A549 (cell line): ENCODE measurements around the gene PNPLA7. TPM values are rescaled to one million over a fixed set of nuclear protein-coding genes. Genes with fewer than 3 reads are reported as not detected.
"Not testable (repeated sequence)": the region's sequence is repeated elsewhere in the genome, so short reads cannot be mapped to it uniquely, and the experiment has no call there.

ENCODE experiments used
- ATAC-seq, 2 experiments: fragments of 200-7000 bp in 1 of 2; fragments of >200 bp in 1 of 2; cut with Nextera tagmentation in 1 of 2; cut with Tn5 transposase in 1 of 2; 3 replicates each; pipeline versions ENCODE4 v1.8.0 to v1.9.1; 2018 to 2020; ENCODE audit warnings: mild to moderate bottlenecking in 1 of 2, moderate library complexity in 1 of 2
- CTCF ChIA-PET: fragments of 300-600 bp; sonication (Branson Sonifier 250); formaldehyde crosslinking; extraction: SDS; loops from one replicate; lab custom pipeline; 2021; ENCODE audit warnings: antibody characterized with exemption, inconsistent platforms; lab: Yijun Ruan, JAX
- POLR2A ChIA-PET: fragments of 350-600 bp; formaldehyde crosslinking; extraction: SDS; loops from one replicate; lab custom pipeline; 2021; ENCODE audit warnings: antibody characterized with exemption, inconsistent platforms; lab: Yijun Ruan, JAX
- DNase-seq, 2 experiments: peaks; one replicate each; pipeline versions ENCODE4 v3.0.0 to v3.0.0-alpha.2; 2011 to 2016; ENCODE audit warnings: low read depth in 1 of 2, low spot score in 1 of 2
- FAIRE-seq: peaks from 2 replicates; lab custom pipeline; 2011; peaks lifted over from hg19 to GRCh38; lab: Jason Lieb, UNC
- H3K27ac ChIP-seq, 2 experiments: fragments of >200 bp; sonication (Bioruptor Twin); formaldehyde crosslinking; 3 replicates each; pipeline ENCODE4 v1.5.1; 2016 to 2017
- H3K4me1 ChIP-seq: fragments of >200 bp; sonication (Bioruptor Twin); formaldehyde crosslinking; 3 replicates; pipeline ENCODE4 v1.6.1; 2016
- H3K4me2 ChIP-seq: fragments of >200 bp; sonication (Bioruptor Twin); formaldehyde crosslinking; 3 replicates; pipeline ENCODE4 v1.6.1; 2016
- H3K4me3 ChIP-seq: fragments of >200 bp; sonication (Bioruptor Twin); formaldehyde crosslinking; 3 replicates; pipeline ENCODE4 v1.5.1; 2016
- H3K9me3 ChIP-seq: fragments of >200 bp; sonication (Bioruptor Twin); formaldehyde crosslinking; 3 replicates; pipeline ENCODE4 v1.6.1; 2016
- ATOH8 ChIP-seq: fragments of 250-450 bp; sonication (Bioruptor Pico); IDR thresholded peaks from 2 replicates; pipeline ENCODE4 v1.5.0; 2020; ENCODE audit warnings: low read depth, mild to moderate bottlenecking, moderate library complexity
- CBX2 ChIP-seq: fragments of 200-600 bp; sonication (generic); IDR thresholded peaks from 2 replicates; pipeline ENCODE4 v1.6.1; 2016; ENCODE audit warnings: low read depth, mild to moderate bottlenecking, borderline replicate concordance
- CBX8 ChIP-seq: fragments of 200-600 bp; sonication (generic); IDR thresholded peaks from 2 replicates; pipeline ENCODE4 v1.6.1; 2016
- EHMT2 ChIP-seq: fragments of 200-600 bp; sonication (generic); IDR thresholded peaks from 2 replicates; pipeline ENCODE4 v1.6.1; 2016; ENCODE audit warnings: antibody characterized with exemption, low read depth, mild to moderate bottlenecking, moderate library complexity
- EP300 ChIP-seq, 2 experiments: fragments of >200 bp; sonication (Bioruptor Twin); formaldehyde crosslinking; IDR thresholded peaks; 2 replicates in 1 of 2; 3 replicates in 1 of 2; pipeline ENCODE4 v1.6.1; 2016 to 2017
- FOXS1 ChIP-seq: fragments of 250-450 bp; sonication (Bioruptor Pico); IDR thresholded peaks from 2 replicates; pipeline ENCODE4 v1.5.0; 2020; ENCODE audit warnings: mild to moderate bottlenecking, moderate library complexity
- GATA3 ChIP-seq: IDR thresholded peaks from 2 replicates; pipeline ENCODE4 v1.6.1; 2012; ENCODE audit warnings: borderline replicate concordance
- HDAC2 ChIP-seq: fragments of 200-600 bp; sonication (generic); IDR thresholded peaks from 2 replicates; pipeline ENCODE4 v1.6.1; 2016
- HOXA7 ChIP-seq: fragments of 250-450 bp; sonication (Bioruptor Pico); IDR thresholded peaks from 2 replicates; pipeline ENCODE4 v1.5.0; 2020; ENCODE audit warnings: mild to moderate bottlenecking, moderate library complexity
- KDM1A ChIP-seq: fragments of 200-600 bp; sonication (generic); IDR thresholded peaks from 2 replicates; pipeline ENCODE4 v1.6.1; 2016; ENCODE audit warnings: low read depth, mild to moderate bottlenecking
- NPAS2 ChIP-seq: fragments of 250-450 bp; sonication (Bioruptor Pico); IDR thresholded peaks from 2 replicates; pipeline ENCODE4 v1.8.0; 2022; ENCODE audit warnings: mild to moderate bottlenecking, moderate library complexity, borderline replicate concordance
- RAD21 ChIP-seq, 2 experiments: fragments of >200 bp in 1 of 2; sonication (Bioruptor Twin) in 1 of 2; formaldehyde crosslinking in 1 of 2; IDR thresholded peaks in 1 of 2; conservative IDR thresholded peaks in 1 of 2; 2 replicates in 1 of 2; 3 replicates in 1 of 2; pipeline ENCODE4 v1.6.1; 2012 to 2018; ENCODE audit warnings: inconsistent platforms in 1 of 2
- RFX5 ChIP-seq: fragments of 450-650 bp; IDR thresholded peaks from 2 replicates; pipeline ENCODE4 v1.7.1; 2014; ENCODE audit warnings: antibody characterized with exemption, mild to moderate bottlenecking, moderate library complexity
- RNF2 ChIP-seq: fragments of 200-600 bp; sonication (generic); IDR thresholded peaks from 2 replicates; pipeline ENCODE4 v1.6.1; 2016; ENCODE audit warnings: low read depth, mild to moderate bottlenecking, antibody characterized with exemption, moderate library complexity, borderline replicate concordance
- TFCP2L1 ChIP-seq: fragments of 250-450 bp; sonication (Bioruptor Pico); IDR thresholded peaks from 2 replicates; pipeline ENCODE4 v1.5.0; 2021; ENCODE audit warnings: mild to moderate bottlenecking
- TP53 ChIP-seq: fragments of 250-450 bp; sonication (Bioruptor Pico); IDR thresholded peaks from 2 replicates; pipeline ENCODE4 v1.5.0; 2021; ENCODE audit warnings: mild to moderate bottlenecking, moderate library complexity
- ZC3H11A ChIP-seq: fragments of 450-650 bp; IDR thresholded peaks from 2 replicates; pipeline ENCODE4 v1.6.1; 2014; ENCODE audit warnings: antibody characterized with exemption, mild to moderate bottlenecking
- ZFP36 ChIP-seq: fragments of 450-650 bp; IDR thresholded peaks from 2 replicates; pipeline ENCODE4 v1.6.1; 2014; ENCODE audit warnings: borderline replicate concordance; ENCODE audit not compliant: partially characterized antibody
- WGBS: methylation state at CpG from one replicate; pipeline ENCODE4 v1.1.6; 2017; ENCODE audit errors: missing lambda C conversion rate; 5-methylcytosine and 5-hydroxymethylcytosine counted together
- polyA plus RNA-seq, 4 experiments: library from polyadenylated mRNA; depleted of rRNA in 3 of 4; stranded (reverse); fragments of >200 nt; fragmentation: RNase III in 1 of 4; extraction: RNeasy Plus Mini Kit Qiagen cat#74134 plus additional on column Dnase treatment in 1 of 4; gene quantifications; 2 replicates in 3 of 4; 3 replicates in 1 of 4; pipeline ENCODE4 v1.2.3, GENCODE V29; 2011 to 2017
- TF ChIP-seq, protein P1 (sequence below): fragments of >200 bp; sonication (Bioruptor Twin); formaldehyde crosslinking; IDR thresholded peaks from 2 replicates; pipeline ENCODE4 v1.6.1; 2016
- TF ChIP-seq, protein P2 (sequence below): fragments of >200 bp; sonication (Bioruptor Twin); formaldehyde crosslinking; IDR thresholded peaks from 3 replicates; pipeline ENCODE4 v1.6.1; 2016
- TF ChIP-seq, protein P3 (sequence below): IDR thresholded peaks from 2 replicates; pipeline ENCODE4 v1.6.1; 2012; ENCODE audit warnings: low read depth, borderline replicate concordance

Gene PNPLA7
- polyA plus RNA-seq, 2 of the 4 experiments (the other 2 are of a cell fraction): 0.31 to 1.1 TPM

- FAIRE-seq, H3K4me3 ChIP-seq, POLR2A ChIA-PET, ATAC-seq, H3K27ac ChIP-seq, DNase-seq, H3K4me1 ChIP-seq, H3K4me2 ChIP-seq, H3K9me3 ChIP-seq: not testable (repeated sequence)
- CTCF ChIA-PET: interaction anchor here (2.3 kb wide), 1 partner anchor 24 kb away, joined by 8 read pairs; no protein-coding TSS in a partner anchor
- 93% methylated on average over 15 of the region's 22 CpGs for WGBS
Measured at GRCh38 chr9:137511126-137511525, 39.1 kb downstream of the PNPLA7 start.

DNA sequence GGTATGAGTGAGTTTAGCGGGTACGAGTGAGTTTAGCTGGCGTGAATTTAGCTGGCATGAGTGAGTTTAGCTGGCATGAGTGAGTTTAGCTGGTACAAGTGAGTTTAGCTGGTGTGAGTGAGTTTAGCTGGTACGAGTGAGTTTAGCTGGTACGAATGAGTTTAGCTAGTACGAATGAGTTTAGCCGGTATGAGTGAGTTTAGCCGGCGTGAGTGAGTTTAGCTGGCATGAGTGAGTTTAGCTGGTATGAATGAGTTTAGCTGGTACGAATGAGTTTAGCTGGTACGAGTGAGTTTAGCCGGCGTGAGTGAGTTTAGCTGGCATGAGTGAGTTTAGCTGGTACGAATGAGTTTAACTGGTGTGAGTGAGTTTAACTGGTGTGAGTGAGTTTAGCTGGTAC, 41.0 kb downstream of the PNPLA7 start:
- WGBS: 84% methylated on average over 14 of the region's 14 CpGs
- FAIRE-seq: no peak
- POLR2A ChIA-PET: no interaction called here

DNA sequence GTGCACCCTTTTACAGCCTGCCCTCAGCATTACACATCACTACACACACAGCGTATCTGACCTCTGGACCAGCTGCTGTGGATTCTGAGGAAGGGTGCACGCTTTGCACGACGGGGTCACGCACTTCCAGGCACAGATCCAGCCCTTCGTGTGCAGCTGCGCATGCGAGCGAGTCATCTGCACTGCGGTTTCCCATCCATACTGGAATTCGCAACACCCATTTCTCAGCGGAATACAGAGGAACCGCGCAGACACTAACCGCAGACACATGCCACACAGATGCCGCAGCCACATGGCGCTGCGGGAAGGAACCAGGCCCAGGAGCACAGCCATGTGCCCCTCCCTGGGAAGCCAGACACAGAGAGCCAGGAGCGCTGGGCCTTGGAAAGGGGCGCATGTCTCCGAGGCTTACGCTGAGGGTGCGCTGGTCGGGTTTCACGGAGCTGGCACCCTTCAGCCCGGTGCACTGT, 43.5 kb downstream of the PNPLA7 start:
- no peak for DNase-seq
- H3K9me3 ChIP-seq: no peaks in the 10 kb centered on the region
- TF ChIP-seq RAD21 (conservative IDR thresholded peaks at IDR 0.05 in 1 of 2, IDR thresholded peaks at IDR 0.05 in 1 of 2) (no peak), CBX2 (no peak), TP53 (CRISPR knock-in tag) (no peak), FOXS1 (CRISPR knock-in tag) (no peak), ZFP36 (no peak), ZC3H11A (no peak), GATA3 (no peak), NPAS2 (no peak)
- no peak for FAIRE-seq
- H3K4me1 ChIP-seq: peaks cover 13% of the 10 kb centered on the region; the same call in 2 of the 3 replicates
- WGBS: 91% methylated on average over 24 of the region's 26 CpGs
- ATAC-seq: peak in 1 of 2 experiments; percentile 48; a peak in 2 of 6 replicates
- H3K4me3 ChIP-seq: no peak overlapping the region
- no peak overlapping the region for H3K27ac ChIP-seq
- ChIA-PET POLR2A (interaction anchor here (0.7 kb wide), 1 partner anchor 84 kb away, joined by 3 read pairs; the partner anchor contains the start of genes EXD3 and NOXA1), CTCF (interaction anchor here (1.0 to 1.9 kb wide), 10 partner anchors 14 to 220 kb away, joined by 3 to 10 read pairs (median 4); partner anchors contain the start of genes EXD3 and NOXA1)
- no peak overlapping the region for H3K4me2 ChIP-seq

More for the DNA sequence above, 41.0 kb downstream of the PNPLA7 start:
- CTCF ChIA-PET: interaction anchor here (0.8 to 2.4 kb wide), 8 partner anchors 13 to 86 kb away, joined by 3 to 15 read pairs (median 4); partner anchors contain the start of genes EXD3 and NOXA1
- ATAC-seq: no peak
- no peak for DNase-seq
- Histone ChIP-seq H3K9me3 (no peaks in the 10 kb centered on the region), H3K4me1 (peaks cover 8% of the 10 kb centered on the region; the same call in 2 of the 3 replicates), H3K27ac (no peak overlapping the region), H3K4me2 (no peak overlapping the region), H3K4me3 (no peak overlapping the region)
- TF ChIP-seq KDM1A (no peak), CBX8 (no peak), RNF2 (no peak), TFCP2L1 (CRISPR knock-in tag) (no peak), ATOH8 (CRISPR knock-in tag) (no peak), FOXS1 (CRISPR knock-in tag) (no peak), RFX5 (no peak), GATA3 (no peak), CBX2 (no peak), HDAC2 (no peak), EHMT2 (no peak), EP300 (IDR thresholded peaks at IDR 0.05) (no peak), HOXA7 (no peak)
- TF ChIP-seq, protein P1, sequence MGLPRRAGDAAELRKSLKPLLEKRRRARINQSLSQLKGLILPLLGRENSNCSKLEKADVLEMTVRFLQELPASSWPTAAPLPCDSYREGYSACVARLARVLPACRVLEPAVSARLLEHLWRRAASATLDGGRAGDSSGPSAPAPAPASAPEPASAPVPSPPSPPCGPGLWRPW: no peak
- TF ChIP-seq, protein P2, sequence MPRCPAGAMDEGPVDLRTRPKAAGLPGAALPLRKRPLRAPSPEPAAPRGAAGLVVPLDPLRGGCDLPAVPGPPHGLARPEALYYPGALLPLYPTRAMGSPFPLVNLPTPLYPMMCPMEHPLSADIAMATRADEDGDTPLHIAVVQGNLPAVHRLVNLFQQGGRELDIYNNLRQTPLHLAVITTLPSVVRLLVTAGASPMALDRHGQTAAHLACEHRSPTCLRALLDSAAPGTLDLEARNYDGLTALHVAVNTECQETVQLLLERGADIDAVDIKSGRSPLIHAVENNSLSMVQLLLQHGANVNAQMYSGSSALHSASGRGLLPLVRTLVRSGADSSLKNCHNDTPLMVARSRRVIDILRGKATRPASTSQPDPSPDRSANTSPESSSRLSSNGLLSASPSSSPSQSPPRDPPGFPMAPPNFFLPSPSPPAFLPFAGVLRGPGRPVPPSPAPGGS: no peak
- TF ChIP-seq, protein P3, sequence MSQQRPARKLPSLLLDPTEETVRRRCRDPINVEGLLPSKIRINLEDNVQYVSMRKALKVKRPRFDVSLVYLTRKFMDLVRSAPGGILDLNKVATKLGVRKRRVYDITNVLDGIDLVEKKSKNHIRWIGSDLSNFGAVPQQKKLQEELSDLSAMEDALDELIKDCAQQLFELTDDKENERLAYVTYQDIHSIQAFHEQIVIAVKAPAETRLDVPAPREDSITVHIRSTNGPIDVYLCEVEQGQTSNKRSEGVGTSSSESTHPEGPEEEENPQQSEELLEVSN: no peak
